GM19193 (cell line): ENCODE results near the gene NHERF1.

Source experiments
- POLR2A ChIP-seq: IDR thresholded peaks from 4 replicates; pipeline ENCODE4 v1.6.1; 2011; ENCODE audit not compliant: insufficient read depth, insufficient read length; ENCODE audit errors: extremely low read depth

The NHERF1 gene

DNA sequence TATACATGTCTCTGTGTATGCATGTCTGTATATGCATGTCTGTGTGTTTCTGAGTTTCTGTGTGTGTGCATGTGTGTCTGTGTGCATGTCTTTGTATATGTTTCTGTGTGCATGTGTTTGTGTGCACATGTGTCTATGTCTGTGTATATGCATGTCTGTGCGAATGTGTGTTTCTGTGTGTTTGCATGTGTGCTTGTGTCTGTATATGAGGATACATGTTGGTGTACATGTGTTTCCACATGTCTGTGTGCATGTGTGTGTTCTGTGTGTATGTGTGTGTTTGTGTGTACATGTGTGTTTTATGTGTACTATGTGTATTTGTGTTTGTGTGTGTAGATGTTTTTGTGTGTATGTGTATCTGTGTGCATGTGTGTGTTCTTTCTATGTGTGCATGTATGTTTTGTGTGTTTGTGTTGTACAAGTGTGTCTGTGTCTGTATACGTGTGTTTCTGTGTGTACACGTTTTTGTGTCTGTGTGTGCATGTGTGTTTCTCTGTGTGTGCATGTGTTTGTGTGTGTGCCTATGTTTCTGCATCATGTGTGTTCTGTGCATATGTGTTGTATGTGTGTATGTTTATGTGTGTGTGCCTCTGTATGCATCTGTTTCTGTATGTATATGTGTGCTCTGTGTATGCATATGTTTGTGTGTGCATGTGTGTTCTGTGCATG is 20.3 kb upstream of the NHERF1 start:
- TF ChIP-seq POLR2A, result no peak

DNA sequence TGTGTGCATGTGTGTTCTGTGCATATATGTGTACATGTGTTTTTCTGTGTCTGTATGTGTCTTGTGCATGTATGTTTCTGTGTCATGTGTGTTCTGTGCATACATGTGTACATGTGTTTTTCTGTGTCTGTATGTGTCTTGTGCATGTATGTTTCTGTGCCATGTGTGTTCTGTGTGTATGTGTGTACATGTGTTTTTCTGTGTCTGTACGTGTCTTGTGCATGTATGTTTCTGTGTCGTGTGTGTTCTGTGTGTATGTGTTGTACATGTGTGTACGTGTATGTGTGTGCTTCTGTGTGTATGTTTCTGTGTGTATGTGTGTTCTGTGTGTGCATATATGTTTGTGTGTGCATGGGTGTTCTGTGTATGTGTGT is 19.7 kb upstream of the NHERF1 start:
- TF ChIP-seq POLR2A, result no peak

DNA sequence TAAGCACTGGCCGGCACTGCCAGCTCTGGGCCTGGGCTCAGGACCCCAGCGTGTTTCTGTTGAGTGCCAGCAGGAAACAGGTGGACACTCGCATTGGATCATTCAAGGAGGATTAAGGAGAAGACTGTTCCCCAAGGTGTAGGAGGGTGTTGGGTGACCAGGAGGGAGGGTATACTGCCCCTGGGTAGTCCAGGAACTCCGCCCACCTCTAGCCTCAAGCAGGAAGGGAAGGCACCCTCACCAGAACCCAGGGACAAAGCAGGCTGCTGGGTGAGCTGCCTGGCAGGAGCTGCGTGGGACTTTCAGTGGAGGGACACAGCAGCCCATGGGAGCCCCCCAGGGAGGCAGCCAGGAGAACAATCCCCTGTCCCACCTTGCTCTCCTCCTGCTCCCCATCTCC is 19.1 kb upstream of the NHERF1 start:
- TF ChIP-seq POLR2A, result no peak

DNA sequence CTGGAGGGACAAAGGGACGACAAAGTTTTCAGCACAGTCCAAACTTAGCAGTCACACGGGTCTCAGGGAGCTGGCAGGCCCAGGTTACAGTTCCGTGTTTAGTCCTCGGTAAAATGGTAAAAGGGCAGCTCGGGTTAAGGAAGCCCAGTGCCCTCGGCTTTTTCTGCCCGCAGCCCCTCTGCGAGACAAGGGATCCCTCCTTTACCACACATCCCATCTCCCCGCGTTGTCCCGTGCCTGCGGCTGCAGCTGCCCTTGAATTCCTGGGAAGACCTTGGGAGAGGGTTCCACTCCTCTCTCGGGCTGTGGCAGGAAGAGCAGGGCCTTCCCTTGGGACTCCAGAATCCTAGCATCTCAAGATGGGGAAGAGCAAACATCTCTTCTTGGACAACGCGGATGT is 18.6 kb upstream of the NHERF1 start:
- TF ChIP-seq POLR2A, result no peak

DNA sequence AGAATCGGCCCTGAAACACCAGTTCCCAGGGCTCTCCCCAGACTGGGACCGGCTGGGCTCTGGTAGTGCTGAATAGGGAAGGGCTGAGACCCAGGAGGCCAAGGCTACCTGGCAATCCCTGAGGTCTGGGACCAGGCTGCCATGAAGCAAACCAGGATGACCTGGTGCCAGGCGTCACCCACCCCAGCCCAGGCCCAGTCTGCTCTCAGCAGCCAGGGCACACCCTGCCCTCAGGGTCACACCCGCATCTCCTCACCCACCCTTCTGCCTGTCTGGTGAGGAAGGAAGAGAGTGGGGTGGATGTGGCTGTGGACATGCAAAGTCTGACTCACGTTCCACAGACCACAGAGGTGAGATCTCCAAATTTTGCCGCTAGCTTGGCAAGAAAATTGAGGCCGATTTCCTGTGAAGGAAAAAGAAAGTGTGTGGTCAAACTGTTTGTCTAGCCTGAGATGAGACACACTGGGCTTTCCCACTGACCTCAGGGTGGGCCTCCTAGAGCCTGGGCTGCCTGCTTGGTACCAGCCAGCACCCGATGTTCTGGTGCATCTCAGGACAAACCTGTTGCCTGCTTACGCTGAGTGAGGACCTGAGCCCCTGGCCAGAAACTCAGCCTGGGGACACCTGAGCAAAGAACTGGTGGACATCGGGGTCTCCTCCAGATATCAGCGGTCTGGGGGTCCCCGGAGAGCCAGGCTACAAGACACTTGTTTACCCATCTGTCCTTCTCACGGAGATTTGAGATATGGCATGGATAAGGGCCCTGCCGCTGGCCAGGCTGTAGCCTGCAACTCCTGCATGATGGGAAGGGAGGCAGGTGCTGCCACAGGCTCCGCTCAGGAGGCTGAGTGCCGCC is 17.7 kb upstream of the NHERF1 start:
- no peak for TF ChIP-seq POLR2A

DNA sequence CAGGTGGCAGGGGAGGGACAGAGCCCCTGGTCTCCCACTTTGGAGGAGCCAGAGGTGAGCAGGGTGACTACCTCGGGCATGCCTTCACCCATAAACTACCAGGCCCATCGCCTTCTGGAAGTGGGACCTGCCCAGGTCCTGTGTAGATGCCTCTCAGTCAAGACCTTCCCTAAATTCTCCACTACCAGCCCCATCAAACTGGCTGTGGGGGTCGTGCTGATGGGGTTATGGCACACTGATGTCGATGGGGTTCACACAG is 17.2 kb upstream of the NHERF1 start:
- no peak for TF ChIP-seq POLR2A

DNA sequence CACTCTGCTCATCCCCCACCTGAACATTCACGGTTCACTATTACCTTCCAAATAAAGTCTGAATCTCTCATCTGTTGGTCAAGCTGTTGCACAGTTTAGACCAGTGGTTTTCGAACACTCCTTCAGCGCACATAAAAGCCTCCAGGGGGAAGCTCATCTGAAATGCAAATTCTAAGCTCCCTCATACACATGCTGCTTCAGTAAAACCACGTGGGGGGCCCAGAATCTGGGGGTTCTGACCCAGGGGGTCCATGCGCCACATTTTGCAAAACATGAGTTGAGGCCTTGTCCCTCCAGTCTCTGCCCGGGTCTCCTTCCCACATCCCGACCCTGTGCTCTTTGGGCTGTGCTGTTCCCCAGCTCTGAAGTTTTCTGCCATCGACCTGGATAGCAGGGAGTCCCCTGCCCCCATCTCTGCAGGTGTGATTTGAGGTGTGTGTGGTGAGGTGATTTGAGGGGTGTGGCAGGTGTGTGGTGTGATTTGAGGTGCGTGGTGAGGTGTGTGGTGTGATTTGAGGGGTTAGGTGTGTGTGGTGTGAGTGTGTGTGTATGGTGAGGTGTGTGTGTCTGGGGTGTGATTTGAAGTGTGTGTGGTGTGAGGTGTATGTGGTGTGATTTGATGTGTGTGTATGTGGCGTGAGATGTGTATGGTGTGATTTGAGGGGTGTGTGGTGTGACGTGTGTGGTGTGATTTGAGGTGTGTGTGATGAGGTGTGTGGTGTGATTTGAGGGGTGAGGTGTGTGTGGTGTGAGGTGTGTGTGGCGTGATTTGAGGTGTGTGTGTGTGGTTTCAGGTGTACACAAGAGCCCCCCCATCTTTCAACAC is 16.2 kb upstream of the NHERF1 start:
- no peak for TF ChIP-seq POLR2A

DNA sequence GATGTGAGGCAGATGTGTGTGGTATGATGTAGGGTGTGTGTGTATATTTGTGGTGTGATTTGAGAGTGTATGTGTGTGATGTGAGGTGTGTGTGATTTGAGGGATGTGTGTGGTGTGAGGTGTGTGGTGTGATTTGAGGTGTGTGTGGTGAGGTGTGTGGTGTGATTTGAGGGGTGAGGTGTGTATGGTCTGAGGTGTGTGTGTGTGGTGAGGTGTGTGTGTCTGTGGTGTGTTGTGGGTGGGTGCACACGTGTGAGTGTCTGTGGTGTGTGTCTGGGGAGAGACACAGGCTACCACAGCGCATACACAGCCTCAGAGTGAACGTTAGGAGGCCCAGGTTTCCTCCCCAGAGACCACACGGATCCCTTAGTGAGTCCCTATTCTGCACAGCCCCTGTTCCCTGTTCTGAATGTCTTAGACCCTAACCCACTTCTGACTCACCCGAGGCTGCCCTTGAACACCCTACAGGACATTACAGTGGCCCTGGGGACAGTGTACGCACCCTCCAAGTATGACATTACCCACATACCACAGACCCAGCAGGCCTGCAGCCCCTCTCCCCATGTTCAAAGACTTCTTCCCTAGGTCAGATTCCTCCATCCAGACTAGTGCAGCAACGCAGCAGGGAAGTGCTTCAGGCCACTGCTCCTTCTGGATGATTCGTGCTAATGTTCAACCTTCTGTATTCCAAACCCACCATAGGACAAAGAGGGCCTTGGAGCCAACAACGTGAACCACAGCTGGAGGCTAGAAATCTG is 14.9 kb upstream of the NHERF1 start:
- TF ChIP-seq POLR2A, result no peak

DNA sequence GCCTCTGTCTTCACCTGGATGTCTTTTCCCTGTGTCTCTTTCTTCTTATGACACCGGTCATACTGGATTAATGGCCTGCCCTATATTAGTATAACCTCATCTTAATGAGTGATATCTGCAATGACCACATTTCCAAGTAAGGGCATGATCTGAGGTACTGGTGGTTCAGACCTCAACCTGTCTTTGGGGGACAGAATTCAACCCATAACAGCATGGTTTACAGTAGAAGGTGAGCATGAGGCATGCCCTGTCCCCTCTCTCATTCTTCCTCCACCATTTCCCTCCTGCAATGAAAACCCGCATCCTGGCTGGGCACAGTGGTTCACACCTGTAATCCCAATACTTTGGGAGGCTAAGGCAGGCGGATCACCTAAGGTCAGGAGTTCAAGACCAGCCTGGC is 14.2 kb upstream of the NHERF1 start:
- no peak for TF ChIP-seq POLR2A

DNA sequence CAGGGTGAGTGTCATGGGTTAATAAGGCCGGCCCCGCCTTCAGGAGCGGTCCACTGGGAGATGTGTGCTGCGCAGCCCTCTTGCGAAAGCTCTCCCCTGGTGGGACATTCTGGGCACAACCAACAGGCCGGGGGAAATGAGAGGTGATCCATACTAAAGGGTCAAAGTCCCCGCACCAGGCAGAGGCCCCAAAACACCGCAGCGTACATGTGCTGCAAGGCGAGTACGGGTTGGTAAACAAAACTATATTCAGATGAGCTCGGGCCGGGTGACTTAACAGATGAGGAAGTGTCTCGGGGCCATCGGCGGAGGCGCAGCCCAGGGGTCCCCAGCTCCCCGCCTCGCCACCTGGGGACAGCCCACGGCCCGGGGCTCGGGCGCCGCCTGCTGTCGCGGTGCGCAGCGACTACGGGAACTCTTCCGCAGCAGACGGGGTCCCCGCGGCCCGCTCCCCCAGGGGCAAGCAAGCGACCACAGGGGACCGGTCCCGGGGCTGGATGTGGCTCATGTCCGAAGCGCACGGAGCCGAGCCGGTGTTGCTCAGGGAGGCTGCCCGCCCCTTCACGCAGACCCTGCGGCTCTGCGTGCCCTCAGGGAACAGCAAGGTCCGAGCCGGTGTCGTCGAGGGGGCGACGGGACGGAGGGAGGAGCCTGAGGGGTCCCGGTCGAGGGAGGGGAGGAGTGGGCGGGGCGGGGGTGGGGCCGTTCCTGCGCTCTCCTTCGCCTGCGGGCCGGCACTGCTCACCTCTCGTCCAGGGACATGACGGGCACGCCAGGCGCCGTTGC is 11.7 kb upstream of the NHERF1 start, which contains the start of gene RAB37:
Gene RAB37, plus strand, starts transcription at position 744 of the 786 bp plus-strand sequence. Its CDS starts 17 bp downstream, at position 761.
- TF ChIP-seq POLR2A, result no peak

DNA sequence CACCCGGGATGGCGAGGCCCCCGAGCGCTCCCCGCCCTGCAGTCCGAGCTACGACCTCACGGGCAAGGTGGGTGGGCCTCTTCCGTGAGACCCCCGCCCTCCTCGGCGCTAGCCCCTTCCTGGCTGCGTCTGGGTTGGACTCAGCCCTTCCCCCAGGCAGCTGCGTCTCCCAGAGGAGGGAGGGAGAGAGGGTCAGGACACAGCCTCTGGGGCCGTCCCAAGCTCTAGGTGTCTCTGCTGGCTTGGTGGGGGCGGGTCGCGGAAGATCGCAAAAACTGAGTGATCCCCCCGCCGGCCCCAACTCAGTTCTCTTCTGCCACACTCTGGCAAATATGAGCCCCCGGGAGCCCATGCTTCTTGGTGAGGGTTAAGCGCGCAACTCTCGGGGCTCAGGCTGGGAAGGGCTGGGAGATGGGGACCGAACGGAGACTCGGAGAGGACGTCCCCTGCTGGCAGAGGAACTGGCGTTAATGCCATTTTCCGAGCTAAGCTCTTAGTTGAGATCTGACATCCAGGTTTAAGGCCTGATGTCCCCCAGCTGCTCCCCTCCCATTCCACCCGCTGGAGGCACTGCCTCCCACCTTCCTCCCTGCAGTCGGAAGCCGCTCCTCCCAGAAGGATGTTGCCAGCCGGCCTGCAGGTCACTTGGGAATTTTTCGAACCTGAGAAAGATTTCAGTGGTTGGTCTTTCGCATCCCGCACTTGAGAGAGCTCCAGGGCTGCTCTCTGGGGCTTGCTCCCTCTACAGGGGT is 11.0 kb upstream of the NHERF1 start:
- no peak for TF ChIP-seq POLR2A

DNA sequence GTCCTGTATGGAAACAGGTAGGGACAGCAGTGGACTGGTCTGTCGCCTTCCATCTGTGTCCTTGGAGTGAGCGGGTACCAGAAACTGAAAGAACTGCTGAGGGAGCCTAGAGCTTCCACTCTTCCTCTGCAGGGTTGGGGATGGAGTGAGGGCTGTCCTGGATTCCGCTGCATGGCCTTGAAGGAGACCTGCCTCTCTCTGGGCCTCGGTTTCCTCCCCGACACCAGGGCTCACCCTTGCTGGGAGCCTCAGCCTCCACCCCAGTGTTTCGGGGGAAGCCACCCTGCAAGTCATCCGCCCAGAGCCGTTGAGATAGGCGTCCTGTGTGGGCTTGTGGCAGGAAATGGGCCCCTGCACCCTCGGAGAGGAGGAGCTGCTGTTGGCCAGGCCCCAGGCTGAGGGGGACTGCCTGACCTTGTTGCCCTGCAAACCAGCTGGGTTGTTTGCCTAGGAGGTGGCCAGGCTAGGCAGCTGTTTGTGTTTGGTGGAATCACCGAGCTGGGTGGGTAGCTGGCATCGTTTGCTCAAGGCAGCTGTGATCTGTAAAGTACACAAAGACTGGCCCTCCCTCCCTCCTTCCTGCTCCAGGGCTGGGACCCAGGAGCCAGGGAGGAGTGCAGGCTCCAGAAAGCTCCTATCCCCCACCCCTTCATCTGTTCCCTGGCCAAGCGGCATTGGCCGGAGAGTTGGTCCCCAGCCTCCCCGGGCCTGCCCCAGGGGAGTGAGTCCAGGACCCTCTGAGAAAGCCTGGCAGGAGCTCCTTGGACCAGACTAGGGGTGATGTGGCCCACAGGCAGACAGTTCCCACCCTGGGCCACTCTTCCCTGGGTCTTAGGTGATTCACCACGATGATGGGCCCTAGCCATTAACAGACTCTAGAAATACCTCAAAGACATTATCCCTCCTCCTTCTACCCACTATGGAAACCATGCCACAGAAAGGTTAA is 10.1 kb upstream of the NHERF1 start:
- TF ChIP-seq POLR2A, result peak; percentile 21
